NCI-H748 (cell line): ENCODE measurements around the gene ARL15.
A peak's percentile ranks its signal among the peaks of the same experiment; 100 is the strongest.
"Not testable (repeated sequence)": the region's sequence is repeated elsewhere in the genome, so short reads cannot be mapped to it uniquely, and the experiment has no call there.

Experiments used
- DNase-seq: peaks from one replicate; lab custom pipeline; 2025; ENCODE audit not compliant: unreplicated experiment; lab: John Stamatoyannopoulos, UW

Gene ARL15

DNA sequence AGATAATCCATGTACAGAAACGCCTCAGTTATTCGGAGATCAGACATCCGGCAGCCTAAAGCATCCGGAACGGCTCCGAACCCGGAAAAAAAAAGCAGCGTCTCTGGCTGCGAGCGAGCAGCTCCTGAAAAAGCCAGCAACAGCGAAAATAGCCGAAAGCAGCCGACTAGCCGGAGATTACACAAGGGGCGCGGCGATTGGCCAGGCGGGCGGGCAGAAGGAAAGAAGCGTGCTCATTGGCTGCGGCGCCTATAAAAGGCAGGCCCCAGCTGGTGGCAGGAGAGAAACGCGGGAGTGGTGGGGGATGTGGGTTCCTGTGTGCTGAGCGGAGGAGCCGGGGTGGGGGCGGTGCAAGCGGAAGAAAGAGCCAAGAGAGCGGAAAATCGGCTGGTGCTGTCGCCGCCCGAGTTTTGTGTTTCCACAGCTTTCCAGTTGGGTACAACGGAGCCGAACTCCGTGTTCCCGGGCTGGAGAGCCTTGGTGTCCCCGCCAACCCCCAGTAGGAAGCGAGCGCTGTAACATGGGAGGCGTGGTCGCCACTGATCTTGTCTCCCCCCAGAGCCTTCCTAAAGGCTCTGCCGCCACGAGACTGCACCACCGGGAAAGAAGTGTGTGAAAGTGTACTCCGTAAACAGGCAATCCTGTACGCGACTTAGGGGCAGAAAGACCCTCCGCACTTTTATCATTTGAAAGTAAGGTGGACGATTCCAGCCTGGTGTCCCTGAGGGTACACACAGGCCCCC lies at the start of gene ARL15:
Gene ARL15, minus strand, starts transcription at position 141 of the 743 bp plus-strand sequence.
- peak; percentile 98 for DNase-seq

DNA sequence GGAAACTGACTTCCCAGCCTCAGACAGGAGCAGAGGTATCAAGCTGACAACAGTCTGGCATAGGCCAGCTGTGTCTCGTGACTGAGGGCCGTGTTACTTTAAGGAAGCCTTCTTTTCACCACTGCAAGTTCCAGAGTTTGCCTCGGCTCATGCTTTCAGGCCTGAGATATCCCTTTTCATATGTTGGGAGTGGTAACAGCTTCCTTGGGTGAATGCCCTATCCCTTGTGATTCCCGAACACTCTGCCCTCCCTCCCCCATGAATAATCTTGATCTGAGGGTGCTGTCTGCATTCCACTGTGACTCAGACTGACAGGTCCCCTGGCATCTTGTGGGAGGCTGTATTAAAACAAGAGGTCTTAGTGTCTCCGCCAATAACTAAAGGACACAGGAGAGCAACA lies 49.7 kb upstream of the ARL15 start:
- DNase-seq: no peak

DNA sequence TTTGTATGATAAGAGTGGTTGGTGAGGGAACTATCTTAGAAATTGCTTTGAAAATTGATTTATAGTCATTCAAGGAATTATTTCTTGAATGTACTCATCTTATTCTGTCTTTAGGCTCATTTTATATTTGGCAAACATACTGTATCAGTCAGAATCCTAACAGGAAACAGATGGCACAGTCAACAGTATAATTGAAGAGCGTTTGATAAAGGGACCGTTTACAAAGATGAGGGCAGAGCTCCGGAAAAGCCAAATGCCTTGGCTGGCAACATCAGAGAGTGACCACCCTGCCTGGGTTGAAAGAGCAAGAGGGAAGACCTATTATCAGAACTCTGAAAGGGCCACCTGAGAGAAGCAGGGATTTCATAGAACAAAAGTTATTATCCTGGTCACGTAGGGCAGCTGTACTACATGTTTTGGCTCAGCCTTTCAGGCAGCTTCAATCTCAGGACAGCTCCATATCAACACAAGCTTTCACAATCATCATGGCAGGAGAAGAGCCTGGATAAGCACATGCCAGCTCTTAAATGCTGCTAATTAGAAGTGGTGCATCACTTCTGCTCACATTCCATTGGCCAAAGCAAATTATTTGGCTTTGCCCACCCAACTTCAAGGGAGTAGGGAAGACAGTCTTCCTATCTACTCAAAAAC lies 47.2 kb upstream of the ARL15 start:
- peak; percentile 82 for DNase-seq

DNA sequence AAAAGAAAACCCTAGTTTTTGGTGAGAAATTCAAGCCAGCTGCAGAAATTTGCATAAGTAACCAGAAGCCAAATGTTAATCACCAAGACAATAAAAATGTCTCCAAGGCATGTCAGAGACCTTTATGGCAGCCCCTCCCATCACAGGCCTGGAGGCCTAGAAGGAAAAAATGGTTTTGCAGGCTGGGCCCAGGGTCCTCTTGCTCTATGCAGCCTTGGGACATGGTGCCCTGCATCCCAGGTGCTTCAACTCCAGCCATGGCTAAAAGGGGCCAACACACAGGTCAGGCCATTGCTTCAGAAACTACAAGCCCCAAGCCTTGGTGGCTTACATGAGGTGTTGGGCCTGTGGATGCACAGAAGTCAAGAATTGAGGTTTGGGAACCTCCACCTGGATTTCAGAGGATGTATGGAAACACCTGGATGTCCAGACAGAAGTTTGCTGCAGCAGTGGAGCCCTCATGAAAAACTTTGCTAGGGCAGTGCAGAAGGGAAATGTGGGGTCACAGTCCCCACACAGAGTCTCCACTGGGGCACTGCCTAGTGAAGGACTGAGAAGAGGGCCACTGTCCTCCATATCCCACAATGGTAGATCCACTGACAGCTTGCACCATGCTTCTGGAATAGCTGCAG lies 43.7 kb upstream of the ARL15 start:
- DNase-seq: not testable (repeated sequence)

DNA sequence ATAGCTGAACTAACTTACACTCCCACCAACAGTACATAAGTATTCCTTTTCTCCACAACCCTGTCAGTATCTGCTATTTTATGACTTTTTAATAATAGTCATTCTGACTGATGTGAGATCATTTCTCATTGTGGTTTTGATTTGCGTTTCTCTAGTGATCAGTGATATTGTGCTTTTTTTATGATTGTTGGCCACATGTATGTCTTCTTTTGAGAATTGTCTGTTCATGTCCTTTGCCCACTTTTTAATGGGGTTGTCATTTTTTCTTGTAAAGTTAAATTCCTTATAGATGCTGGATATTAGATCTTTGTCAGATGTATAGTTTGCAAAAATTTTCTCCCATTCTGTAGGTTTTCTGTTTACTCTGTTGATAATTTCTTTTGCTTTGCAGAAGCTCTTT lies 42.2 kb upstream of the ARL15 start:
- not testable (repeated sequence) for DNase-seq

DNA sequence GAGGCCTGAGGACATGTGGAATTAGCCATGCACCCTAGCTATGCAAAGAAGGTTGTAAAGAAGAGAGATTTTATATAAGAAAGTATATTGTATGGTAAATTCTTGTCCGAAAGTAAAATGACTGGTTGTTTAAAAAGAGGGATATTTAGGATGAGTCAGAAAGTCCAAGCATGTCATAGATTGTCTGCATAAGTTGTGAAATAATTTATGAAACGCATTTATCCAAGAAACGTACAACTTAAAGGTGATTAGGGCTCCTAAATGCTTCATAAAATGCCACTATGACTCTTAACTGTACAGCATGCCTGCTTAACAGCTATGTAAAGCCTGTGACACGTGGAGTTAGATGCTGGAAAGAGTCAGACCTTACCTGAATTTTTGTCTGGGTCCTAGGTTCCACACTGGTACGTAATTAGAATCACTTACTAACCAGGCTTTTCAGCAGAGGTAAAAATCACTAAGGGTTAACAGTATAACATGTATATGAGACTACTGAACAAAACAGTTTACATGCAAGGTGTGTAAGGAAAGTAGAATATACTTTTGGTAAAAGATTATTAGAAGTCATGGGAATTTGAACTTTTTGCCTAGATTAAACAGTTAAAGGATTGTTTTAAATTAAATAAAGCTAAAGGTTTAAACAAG lies 37.0 kb upstream of the ARL15 start:
- no peak for DNase-seq

DNA sequence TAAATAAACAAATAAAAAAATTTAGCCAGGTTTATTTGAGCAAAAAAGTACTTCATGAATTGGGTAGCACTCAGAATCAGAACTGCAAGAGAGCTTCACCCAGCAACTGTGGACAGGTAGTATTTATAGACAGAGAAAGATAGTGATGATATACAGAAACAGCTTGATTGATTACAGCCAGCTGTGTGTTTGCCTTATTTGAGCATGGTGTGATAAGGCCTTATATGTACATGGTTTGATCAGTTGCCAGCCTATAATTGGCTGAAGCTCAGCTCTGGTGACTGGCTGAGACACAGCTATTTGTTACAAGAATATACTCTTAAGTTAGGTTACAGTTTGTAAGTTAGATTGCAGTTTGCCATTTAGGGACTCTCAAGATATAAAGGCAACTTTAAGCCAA lies 34.3 kb upstream of the ARL15 start:
- DNase-seq: no peak

DNA sequence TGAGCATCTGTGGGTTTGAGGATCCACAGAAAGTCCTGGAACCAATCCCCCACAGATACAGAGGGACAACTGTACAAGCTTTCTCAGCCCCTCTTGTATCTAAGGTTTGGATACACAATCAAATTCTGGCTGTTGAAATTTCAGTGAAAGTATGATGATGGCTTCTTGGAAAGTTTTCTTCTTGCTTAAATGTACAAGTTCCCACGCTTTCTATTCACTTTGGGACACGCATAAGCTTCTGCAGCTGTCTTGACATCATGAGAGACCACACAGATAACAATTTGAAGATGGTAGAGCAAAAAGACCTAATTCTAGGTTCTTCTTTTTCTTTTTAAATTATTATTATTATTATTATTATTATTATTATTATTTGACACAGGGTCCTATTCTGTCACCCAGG lies 31.6 kb upstream of the ARL15 start:
- DNase-seq: no peak

DNA sequence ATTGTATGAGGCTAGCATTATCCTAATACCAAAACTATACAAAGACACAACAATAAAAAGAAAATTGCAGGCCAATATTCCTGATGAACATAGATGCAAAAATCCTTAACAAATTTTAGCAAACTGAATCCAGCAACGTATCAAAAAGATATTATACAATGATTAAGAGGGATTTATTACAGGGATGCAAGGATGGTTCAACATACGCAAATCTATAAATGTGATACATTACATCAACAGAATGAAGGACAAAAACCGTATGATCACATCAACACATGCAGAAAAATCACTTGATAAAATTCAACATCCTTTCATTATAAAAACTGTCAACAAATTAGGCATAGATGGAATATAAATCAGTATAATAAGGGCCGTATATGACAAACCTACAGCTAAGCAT lies 27.1 kb upstream of the ARL15 start:
- no peak for DNase-seq

DNA sequence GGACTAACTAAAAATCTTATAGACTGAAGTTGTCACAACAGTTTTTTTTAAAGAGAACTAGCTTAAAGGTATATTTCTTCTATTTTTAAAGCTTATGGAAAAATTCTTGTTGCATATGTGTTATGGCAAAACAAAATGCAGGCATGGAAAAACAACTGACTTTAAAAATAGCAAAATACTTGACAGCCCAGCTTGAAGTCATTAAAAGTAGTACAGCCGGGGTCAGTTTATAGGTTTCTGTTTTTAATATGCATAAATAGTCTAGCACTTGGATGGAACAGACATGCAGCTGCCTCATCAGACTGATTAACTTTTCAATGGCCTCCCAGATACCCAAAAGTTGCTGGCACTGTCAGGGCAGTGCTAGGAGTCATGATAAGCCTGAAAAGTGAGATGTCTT lies 22.3 kb upstream of the ARL15 start:
- DNase-seq: no peak

DNA sequence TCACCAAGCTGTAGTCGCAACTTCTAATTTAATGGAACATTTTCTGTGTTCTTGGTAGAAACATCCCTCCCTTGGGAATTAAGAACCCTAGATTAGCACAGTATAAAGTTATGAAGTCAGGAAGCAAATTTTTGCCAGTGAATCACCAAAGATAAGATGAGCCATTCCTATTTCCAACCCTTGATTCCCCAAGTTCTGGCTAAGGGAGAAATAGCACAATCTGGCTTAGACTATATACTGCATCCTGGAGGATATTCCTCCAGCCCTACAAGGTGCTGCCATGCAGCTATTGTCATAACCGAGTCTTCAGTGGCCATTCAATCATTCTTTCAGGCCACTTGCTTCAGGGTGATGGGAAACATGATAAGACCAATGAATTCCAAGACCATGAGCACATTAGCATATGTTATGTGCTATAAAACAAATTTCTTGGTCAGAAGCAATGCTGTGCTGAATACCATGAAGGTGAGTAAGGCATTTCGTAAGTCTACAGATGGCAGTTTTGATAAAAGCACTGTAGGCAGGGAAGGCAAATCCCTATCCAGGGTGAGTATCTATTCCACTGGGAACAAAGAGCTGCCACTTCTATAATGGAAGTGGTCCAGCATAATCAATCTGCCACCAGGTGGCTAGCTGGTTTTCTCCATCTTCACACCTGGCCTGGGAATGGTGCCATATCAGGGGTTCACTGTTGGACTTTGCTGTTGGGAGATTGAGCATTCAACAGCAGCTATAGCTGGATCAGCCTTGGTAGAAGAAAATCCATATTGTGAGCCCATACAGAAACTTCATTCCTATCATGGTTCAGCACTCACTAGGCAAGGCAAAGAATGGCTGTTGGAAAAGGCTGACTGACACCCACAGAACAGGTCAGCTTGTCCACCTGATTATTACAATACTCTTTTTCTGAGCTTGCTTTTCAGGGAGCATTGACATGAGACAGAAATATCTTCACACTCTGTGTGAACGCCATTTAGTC lies 19.6 kb upstream of the ARL15 start:
- DNase-seq: no peak

DNA sequence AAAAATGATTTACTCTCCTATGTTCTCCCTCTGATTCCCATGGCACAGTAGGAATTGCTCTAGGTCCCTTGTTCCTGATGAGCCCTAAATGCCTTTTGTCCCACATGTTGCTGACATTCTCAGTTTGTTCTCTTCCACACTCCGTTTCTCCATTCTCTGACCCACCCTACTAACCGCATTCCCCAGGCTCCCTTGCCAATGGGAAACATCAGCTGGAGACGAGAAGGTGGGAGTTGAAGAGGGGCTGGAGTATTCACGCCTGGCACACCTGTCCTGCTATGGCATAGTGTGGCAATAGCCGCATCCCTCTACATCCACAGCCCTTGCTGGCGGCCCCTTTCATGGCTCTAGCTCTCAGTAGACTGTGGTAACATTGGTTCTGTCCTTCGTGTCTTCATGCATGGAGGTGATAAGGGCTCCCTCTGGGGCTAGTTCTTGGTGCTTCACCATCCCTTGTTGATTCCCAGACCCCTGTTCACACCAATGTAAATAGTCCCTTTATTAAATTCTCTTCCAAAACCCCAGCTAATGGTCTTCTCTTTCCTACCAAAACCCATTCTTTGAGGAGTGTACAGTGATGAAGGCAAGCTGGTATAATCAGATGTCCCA lies 16.4 kb upstream of the ARL15 start:
- DNase-seq: no peak

DNA sequence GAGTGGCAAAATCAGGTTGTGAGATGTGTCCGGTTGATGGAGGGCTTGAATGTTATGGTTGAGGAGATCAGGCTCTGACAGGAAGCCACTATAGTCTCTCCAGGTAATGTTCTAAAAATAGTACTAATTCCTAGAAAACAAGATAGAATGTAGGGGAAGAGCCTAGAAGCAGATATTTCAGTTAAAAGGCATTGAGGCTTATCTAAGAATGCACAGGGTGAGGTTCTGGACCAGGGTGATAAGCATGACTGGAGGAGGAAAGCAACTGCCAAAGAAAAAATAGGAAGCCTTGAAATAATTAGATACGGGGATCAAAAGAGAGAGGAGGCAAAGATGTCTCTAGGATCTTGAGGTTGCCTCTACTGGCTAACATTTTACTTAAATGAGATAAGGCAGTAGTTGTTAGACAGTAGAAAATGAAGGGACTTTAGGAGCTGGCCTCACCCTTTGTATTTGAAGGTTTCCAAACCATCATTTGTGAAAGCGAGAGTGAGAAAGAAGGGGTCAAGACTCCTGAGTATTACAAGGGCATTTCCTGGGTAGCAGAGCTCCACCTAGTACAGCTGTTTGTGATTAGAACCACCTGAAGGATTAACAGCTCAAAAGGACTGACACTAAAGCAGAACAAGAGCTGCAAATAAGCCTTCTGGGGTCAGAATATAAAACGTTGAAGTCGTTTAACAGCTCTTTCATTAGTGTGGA lies 15.4 kb upstream of the ARL15 start:
- DNase-seq: no peak

DNA sequence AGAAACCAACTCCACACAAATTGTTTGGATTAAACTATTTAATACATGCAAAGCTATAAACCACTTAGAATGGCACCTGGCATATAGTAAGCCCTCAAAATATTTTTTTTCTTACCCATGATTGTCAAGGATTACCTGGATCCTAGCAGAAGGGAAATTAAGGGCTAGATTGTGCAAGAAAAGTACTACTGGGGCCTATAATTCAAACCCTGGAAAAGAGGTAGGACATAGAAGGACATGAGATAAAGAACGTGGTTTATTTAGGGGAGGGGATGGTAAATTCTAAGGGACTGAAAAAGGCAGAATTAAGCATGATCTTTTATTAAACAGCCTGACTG lies 14.9 kb upstream of the ARL15 start:
- no peak for DNase-seq

DNA sequence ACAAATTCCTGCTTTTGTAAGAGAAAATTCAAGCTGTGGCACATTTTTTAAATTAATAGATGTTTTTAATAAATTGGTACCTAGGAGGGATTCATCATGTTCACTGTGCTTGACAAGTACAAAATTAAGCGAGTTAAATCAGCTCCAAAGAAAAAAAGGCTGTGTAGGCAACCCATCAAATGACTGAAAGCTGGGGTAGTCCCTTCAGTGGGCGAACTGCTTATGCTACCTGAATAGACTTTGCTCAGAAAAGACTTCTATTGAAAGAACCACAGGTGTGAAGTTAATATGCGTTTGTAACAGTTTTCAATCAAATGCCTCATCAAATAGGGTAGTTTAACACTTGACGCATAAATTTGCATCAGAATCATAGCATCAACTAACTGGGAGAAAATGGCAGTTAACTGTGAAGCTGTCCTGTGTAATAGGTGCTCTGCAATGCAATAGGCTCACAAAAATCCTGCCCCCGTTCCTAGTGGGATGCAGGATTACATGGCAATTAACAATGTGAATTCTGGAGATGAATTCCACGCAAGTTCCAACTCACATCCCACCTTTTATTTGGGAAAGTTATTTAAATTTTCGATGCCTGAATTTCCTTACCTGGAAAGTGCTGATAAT lies 14.4 kb upstream of the ARL15 start:
- no peak for DNase-seq

DNA sequence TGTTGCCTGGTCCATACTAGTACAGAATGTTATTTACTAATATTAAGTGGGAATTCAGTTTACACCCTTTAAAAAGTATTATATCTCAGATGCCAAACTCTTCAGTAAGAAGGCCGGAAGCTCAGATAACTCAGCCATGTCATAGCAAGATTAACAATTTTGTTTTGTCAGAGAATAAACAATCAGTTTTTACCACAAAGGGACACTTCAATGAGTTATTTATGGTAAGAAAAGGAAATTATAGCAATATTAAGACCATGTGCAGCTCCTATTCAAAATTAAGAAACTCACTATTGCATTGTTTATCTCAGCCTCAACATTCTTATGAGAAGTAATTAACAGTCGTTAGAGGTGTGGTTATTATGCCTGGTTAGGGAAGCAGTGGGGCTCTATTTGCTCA lies 13.1 kb upstream of the ARL15 start:
- peak; percentile 19 for DNase-seq

DNA sequence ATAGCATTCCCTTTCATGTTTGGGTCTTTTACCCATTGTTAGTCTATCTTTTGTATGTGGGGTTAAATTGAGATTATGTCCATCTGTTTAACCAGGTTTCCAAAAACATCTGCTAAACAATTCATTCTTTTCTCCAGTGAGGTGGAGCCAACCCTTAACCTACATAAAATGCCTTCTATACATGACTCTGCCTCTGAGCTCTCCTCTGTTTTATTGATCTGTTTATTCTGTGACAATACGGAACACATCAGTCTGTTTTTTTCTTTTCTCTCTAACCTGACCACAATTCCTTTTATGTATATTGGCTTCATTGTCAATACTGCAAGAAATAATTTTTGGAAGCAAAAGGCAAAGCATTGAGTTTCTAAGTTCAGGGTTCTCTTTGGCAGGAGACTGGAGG lies 9.9 kb upstream of the ARL15 start:
- peak; percentile 45 for DNase-seq

DNA sequence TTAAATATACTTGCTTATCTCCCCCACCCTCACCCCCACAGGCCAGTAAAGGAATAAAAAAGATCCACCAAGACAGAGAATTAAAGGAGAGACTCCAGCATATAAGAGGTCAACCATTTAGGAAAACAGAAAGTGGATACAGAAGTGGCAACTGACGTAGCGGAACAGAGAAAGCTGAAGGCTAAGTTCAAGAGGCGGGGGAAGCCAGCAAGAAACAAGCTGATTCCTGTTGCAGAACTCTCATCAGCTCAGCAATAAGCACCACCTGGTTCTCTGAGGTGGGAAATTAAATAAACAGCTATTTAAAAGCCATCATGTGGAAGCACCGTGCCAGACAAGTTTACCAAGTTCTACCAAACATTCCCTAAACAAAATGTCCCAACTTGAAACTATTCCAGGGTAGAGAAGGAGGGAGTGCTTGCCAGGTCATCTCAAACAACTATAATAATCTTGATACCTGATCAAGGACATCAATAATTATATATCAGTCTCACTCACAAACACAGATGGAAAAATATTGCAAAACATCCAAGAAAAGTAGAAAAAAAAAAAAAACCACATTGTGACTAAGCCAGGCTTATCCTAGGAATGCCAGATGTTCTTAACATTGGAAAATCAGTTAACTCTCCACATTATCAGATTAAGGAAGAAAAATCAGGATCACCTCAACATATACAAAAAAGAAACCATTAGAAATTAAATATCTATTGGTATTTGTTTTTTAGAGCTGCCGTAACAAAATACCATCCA lies 7.3 kb upstream of the ARL15 start:
- DNase-seq: no peak
